GM04504 (cell line): ENCODE data around the gene VSIG1.

Experiments
- DNase-seq: peaks from one replicate; pipeline ENCODE4 v3.0.0-alpha.2; 2012; ENCODE audit warnings: low read depth

Gene VSIG1

GRCh38 chrX:108044554-108045256 lies at the start of gene VSIG1:
Gene VSIG1, plus strand, starts transcription at chrX:108045065. Its CDS starts 66 bp downstream, at chrX:108045131.
- no peak for DNase-seq

DNA sequence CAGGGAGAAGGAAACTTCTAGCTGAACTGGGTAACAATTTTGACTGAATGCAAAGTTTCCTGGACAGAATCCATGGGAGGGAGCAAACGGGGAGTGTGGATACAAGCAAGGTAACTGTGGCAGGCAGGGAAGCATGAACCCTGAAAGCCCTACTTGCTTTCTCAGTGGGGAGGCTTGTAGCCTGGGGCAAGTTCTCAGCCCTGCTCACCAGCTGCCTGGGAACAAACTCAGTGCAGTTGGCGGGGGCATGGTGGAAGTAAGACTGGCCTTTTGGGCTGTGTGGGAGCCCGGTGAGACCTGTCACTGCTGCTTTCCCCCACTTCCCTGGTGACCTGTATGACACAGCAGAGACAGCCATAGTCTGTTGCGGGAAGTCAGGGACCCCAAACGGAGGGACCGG lies 48.7 kb upstream of the VSIG1 start:
- no peak for DNase-seq

- DNase-seq, result no peak
These were observed 44.1 kb upstream of the VSIG1 start for GRCh38 chrX:108000751-108001150.

DNA sequence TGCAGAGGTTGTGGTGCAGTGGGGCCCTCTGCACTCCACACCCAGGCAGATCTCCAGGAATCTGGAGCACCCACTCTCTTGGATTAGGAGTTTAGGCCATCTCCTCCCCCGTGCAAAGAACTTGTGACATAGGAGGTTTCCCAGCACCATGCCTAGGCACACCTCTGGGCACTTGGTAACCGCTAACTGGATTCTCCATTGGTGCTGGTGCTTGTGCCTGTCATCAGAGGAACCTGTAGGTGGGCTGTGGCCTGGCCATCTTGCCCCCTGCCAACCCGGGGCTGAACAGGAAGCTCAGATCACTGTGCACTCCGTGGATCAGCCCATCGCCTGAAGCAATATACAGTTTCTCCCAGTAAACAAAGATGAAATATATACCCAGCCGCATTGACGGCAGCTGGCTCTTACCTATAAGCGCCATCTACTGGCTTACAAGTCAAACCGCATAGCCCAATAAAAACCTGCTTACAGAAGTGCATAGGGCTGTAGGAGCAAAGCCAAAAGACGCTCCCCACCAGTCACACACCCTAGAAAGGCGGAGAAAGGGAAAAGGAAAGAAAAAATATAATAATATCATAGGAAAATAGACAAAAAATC lies 43.5 kb upstream of the VSIG1 start:
- DNase-seq, result peak; percentile 5

GRCh38 chrX:108018656-108019381 lies 26.0 kb upstream of the VSIG1 start:
- no peak for DNase-seq

DNA sequence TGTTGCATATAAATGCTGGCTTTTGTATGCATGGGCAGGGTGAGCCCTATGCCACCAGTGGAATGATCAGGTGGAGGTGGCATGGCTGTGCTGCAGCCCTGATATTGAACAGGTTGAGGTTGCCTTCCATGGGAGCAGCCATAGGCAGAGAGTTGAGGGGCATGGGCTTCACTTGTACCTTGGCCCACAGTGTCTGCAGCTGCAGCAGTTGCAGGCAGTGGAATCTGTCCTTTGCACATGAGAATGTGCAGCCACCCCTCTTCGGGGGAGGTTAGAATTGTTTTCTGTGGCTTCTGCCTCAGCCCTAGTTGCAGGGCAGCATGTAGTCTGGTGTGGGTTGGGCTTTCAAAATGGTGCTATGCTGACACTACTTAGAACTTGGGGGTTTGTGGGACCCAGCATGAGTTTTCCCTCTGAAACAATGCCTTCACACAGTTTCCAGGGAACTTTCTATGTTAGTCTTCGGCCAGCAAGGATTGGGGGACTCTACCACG lies 25.4 kb upstream of the VSIG1 start:
- DNase-seq, result no peak

DNA sequence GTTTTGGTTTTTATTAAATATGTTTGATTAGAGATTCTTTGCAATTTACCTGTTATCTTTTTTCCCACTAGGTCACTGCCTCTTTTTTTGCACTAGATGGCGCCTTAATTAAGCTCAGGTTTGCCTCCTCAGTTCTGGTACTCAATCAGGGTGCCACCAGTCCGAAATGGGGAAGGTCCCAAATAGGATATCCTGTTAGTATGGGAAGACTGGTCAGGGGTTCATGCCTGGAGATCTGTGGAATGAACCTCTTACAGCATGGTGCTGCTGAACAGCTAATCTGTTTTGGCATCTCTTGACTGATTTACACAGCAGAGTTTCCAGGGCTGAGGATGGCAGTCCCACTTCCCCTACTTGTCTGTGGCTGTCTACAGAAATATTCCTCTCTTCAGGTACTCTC lies 24.2 kb upstream of the VSIG1 start:
- DNase-seq, result no peak

DNA sequence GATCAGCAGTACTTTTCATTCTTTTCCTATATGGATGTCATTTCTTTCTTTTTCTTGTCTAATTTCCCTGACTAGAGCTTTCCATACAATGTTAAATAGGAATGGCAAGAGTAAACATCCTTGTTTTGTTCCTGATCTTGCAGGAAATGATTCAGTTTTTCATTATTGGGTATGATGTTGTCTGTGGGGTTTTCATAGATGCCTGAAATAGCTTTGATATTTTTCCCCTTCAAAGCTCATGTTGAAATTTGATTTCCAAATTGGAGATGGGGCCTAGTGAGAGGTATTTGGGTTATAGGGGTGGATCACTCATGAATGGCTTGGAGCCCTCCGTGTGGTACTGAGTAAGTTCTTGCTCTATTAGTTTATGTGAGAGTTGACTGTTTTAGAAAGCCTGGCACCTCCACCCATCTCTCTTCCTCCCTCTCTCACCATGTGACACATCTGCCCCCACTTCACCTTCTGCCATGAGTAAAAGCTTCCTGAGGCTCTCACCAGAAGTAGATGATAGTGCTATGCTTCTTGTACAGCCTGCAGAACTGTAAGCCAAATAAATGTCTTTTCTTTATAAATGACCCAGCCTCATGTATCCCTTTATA lies 22.3 kb upstream of the VSIG1 start:
- no peak for DNase-seq

DNA sequence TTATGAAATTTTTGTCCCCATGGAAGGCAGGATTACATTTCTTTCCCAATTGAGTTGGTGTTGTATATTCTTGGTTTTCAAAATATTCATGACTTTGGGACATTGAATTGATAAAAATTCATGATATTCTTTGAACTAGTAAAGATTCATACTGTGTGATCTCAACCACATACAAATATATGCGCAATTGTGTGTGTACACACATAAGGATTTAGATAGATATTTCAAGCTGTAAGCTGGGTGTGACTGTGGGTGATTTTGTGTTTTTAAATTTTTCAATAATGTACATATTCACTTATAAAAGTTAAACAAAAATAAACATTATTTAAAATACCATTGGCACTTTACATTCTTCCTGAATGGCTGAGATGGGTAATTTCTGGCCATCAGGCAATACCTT lies 19.5 kb upstream of the VSIG1 start:
- no peak for DNase-seq

DNA sequence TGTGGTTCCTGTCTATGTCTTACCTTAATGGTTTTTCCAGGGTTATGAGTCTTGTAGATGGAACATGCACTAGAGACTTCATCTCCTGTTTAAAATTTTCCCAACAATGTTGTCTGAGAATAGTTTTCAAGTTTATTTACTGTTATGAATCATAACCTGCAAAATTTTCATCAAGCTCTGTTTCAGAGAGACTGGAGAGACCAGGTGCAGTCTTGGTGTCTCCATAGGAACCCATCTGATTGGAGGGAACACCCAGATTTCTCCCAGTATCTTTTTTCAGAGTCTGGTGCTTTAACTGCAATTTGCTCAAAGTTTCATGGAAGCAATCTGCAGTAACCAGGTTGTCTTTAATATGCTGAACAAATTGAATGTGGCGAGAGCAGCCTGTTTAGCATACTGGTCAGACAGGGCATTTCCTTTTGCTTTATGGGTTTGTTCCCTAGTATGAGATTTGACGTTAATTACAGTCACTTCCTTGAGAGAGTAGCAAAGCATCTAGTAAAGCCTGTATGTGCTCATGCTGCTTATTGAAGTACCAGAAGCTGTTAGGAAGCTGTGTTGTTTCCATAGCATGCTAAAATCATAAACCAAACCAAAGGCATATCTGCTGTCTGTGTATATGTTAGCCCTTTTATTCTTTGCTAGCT lies 18.8 kb upstream of the VSIG1 start:
- no peak for DNase-seq

GRCh38 chrX:108028854-108029253 lies 16.0 kb upstream of the VSIG1 start:
- no peak for DNase-seq

DNA sequence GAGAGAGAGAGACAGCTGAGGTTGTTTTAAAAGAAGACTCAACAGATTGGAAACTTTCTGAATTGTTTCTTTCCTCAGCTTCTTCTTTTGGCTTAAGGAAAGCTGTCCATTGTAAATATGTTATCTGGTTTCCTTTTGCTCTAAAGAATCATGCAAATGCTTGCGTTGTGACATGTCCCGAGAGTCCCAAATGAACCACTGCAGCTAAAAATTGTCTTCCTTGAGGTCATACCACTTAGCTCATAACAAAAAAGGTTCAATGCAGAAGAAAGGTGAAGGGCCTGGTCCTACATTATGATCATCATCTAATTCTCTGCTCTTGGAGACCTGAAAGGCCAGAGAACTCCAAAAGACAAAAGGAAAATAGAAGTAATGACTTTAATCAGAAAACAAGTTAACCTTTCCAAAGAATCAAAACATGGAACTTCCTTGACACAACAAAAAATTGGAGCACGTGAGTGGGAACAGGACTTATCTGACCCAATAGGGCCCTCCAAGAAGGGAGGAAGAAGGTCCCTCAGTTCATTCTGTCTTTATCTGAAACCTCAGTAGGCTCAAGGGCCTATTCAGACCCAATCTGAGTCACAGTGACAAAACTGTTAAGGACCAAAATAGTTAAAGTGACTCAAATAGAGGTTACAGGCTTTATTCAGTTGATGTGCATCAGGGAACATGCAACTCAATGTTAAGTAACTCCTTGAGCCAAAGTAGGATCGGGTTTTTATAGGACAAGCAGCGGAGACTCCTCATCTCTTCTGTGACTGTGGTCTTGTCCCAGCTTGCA lies 14.7 kb upstream of the VSIG1 start:
- no peak for DNase-seq

- DNase-seq, result no peak
These were observed 11.9 kb upstream of the VSIG1 start for GRCh38 chrX:108032944-108033343.

GRCh38 chrX:108033890-108034289 lies 11.0 kb upstream of the VSIG1 start:
- DNase-seq, result no peak

DNA sequence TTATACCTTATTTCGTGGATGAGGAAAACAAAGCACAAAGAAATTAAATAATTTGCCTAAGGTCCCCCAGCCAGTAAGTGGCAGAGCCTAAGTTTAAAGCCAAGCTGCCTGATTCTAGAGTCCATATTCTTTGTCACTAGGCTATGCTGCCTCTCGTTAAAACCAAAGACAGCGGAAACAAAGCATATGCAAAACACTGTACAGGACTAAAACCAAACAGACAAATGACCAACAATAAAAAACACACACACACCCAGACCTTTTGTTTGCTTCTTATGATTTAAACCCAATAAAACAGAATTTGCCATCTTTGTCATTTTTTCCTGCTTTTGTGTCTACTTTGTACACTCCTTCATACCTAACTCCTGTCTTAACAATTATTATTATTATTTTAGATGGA lies 10.1 kb upstream of the VSIG1 start:
- no peak for DNase-seq

DNA sequence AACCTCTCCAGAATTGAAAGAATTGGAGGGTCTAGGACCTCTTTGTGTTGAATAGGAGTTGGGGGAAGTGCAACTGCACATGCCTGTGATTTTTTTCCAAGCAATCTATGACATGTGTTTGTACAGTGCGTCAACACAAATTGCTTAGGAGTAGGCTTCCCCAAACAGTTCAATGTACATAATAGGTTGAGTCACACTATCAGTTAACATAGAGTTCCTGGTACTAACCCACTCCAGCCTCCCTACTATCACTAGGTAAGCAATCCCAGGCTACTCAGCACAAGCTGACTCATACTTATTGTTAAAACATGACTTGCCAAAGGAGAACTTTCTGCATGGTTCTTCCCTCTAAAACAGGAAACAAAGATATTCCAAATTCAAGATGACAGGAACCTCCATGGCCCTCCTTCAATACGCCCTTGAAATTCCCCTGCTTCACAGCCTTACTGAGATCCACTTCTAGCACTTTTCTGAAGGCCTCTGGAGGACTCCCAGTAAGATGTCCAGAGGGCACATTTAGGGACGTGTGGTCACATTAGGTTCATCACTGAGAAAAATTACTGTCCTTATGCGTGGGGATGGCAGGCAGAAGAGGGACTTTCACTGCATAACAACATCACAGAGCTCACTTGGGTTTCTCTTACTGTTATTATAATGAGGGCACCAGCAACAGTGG lies 8.4 kb upstream of the VSIG1 start:
- no peak for DNase-seq

- DNase-seq, result no peak
These were observed 4.8 kb downstream of the VSIG1 start for GRCh38 chrX:108049649-108050048.

DNA sequence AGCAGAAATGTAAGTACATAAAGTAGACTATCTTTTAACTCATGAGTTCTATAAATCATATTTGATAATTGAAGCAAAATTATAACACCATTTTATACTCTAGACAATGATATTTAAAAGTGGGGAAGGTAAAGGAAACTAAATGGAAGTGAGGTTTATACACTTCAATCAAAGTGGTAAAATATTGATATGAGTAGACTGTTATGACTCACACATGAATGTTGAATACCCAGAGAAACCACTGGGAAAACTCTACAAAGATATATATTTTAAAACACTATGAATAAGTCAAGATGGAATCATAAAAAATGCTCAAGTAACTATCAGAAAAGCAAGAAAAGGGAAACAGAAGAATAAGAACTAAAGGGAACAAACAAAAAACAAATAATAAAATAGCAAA lies 8.4 kb downstream of the VSIG1 start:
- no peak for DNase-seq

DNA sequence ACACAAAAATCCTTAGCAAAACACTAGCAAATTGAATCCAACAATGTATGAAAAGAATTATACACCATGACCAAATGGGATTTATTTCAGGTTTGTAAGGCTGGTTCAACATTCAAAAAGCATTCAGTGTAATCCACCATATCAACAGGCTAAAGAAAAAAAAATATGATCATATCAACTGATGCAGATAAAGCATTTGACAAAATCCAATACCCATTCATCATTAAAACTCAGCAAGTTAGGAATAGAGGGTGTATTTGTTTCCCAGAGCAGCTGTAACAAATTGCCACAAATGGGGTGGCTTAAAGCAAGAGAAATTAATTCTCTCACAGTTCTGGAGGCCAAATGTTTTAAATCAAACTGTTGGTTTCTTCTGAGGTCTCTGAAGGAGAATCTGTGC lies 10.7 kb downstream of the VSIG1 start:
- DNase-seq, result no peak

DNA sequence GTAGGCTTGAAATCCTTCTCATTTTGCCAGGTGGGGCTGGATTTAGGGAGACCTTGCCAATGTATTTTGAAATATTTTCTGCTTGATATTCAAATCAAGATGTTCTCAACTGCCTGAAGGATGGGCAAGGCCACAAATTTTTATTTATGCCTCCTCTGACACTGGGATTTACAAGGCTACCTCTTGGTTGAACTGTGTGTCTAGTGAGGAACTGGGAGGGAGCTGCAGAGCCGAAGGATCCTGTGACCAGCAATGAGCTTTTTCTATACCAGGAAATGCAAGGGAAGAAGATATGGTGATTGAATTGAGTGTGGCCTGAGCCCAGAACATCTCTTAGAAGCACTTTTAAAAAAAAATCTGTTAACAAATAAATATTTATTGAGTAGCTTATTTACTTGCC lies 14.9 kb downstream of the VSIG1 start:
- no peak for DNase-seq

DNA sequence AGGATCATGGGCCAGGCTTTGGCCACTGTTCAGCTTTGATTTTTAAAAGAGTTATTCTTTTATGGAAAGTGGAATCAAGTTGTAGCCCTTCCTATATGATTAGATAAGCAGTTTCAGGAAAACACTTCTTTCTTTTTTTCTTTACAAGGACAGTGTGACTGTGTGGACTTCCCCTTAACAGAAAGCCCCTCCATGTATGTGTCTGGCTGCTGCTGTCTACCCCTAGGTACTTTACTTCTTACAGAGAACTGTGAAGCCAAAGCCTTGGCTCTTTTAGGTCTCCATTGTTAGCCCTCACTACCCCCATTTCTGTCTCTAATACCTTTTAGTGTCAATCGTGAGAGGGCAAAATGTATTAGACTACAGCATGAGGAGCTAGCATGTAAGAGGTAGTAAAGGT lies 19.1 kb downstream of the VSIG1 start:
- no peak for DNase-seq
